Measurements from ENCODE around the gene ATXN7L1.

DNA sequence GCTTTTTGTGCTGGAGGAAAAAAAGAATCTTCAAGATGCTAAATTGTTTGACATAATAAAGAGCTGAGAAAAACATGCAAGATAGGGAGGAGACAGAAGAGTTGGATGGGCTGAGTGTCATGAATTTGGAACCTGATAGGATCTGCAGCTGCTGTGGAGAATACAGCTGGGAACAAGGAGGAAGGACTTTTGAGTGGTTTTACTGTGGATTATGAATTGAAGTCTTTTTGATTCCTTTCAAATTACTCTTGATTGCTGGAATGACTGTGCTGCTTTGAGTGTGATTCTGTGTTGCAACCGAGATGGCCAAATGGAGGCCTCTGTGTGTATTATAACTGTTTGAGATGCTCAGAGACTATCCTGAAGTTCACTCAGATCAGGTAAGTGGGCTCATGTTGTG is 299.1 kb downstream of the ATXN7L1 start:
- TF ChIP-seq, protein P1, sequence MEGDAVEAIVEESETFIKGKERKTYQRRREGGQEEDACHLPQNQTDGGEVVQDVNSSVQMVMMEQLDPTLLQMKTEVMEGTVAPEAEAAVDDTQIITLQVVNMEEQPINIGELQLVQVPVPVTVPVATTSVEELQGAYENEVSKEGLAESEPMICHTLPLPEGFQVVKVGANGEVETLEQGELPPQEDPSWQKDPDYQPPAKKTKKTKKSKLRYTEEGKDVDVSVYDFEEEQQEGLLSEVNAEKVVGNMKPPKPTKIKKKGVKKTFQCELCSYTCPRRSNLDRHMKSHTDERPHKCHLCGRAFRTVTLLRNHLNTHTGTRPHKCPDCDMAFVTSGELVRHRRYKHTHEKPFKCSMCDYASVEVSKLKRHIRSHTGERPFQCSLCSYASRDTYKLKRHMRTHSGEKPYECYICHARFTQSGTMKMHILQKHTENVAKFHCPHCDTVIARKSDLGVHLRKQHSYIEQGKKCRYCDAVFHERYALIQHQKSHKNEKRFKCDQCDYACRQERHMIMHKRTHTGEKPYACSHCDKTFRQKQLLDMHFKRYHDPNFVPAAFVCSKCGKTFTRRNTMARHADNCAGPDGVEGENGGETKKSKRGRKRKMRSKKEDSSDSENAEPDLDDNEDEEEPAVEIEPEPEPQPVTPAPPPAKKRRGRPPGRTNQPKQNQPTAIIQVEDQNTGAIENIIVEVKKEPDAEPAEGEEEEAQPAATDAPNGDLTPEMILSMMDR (IDR thresholded peaks at IDR 0.05), result no peak
- TF ChIP-seq POLR2A (IDR thresholded peaks at IDR 0.05), result no peak

Data from Peyer's patch (tissue), 4 donors.